HCT116 (cell line): ENCODE data around the gene BIK.

ENCODE experiments used
- CBX3 ChIP-seq: IDR thresholded peaks from 2 replicates; pipeline ENCODE4 v1.6.1; 2012; ENCODE audit warnings: low read depth
- CTCF ChIP-seq, 3 experiments: fragments of 200-600 bp in 1 of 3; sonication (generic) in 1 of 3; IDR thresholded peaks in 2 of 3; conservative IDR thresholded peaks in 1 of 3; 2 replicates each; pipeline ENCODE4 v1.5.1; 2012 to 2017; ENCODE audit warnings: low read depth in 2 of 3, low read length in 2 of 3, antibody characterized with exemption in 1 of 3, borderline replicate concordance in 1 of 3, control low read depth in 1 of 3, mild to moderate bottlenecking in 1 of 3, mixed read lengths in 1 of 3, mixed run types in 1 of 3, moderate library complexity in 1 of 3; ENCODE audit not compliant: insufficient read depth in 1 of 3
- ELF1 ChIP-seq: IDR thresholded peaks from 2 replicates; pipeline ENCODE4 v1.6.1; 2012; ENCODE audit warnings: low read depth, borderline replicate concordance
- EZH2 ChIP-seq: fragments of 200-600 bp; sonication (generic); IDR thresholded peaks from 2 replicates; pipeline ENCODE4 v1.6.1; 2017; ENCODE audit warnings: antibody characterized with exemption, mixed run types
- EZH2phosphoT487 ChIP-seq: fragments of 200-600 bp; IDR thresholded peaks from 2 replicates; pipeline ENCODE4 v1.6.1; 2018; ENCODE audit warnings: antibody characterized with exemption, borderline replicate concordance
- JUND ChIP-seq: IDR thresholded peaks from 2 replicates; pipeline ENCODE4 v1.6.1; 2012
- POLR2A ChIP-seq: IDR thresholded peaks from 2 replicates; pipeline ENCODE4 v1.7.0; 2011; ENCODE audit warnings: borderline replicate concordance; ENCODE audit not compliant: insufficient read depth, insufficient read length; ENCODE audit errors: extremely low read depth
- POLR2AphosphoS5 ChIP-seq: IDR thresholded peaks from 2 replicates; pipeline ENCODE4 v1.6.1; 2011; ENCODE audit warnings: mild to moderate bottlenecking, low read depth, low read length, moderate library complexity
- RAD21 ChIP-seq: IDR thresholded peaks from 2 replicates; pipeline ENCODE4 v1.6.1; 2012; ENCODE audit warnings: low read depth, mild to moderate bottlenecking
- SIN3A ChIP-seq: IDR thresholded peaks from 2 replicates; pipeline ENCODE4 v1.6.1; 2012; ENCODE audit warnings: low read depth
- SRF ChIP-seq: IDR thresholded peaks from 2 replicates; pipeline ENCODE4 v1.6.1; 2012; ENCODE audit warnings: low read depth
- YY1 ChIP-seq: IDR thresholded peaks from 2 replicates; pipeline ENCODE4 v1.6.1; 2011; ENCODE audit warnings: low read length, low read depth, moderate library complexity, mild to moderate bottlenecking; ENCODE audit not compliant: insufficient replicate concordance; ENCODE audit errors: extremely low read depth
- ZFX ChIP-seq: fragments of 450-650 bp; IDR thresholded peaks from 2 replicates; pipeline ENCODE4 v1.6.1; 2017
- TF ChIP-seq, protein P1 (sequence below): IDR thresholded peaks from 2 replicates; pipeline ENCODE4 v1.6.1; 2012; ENCODE audit warnings: low read depth

DNA sequence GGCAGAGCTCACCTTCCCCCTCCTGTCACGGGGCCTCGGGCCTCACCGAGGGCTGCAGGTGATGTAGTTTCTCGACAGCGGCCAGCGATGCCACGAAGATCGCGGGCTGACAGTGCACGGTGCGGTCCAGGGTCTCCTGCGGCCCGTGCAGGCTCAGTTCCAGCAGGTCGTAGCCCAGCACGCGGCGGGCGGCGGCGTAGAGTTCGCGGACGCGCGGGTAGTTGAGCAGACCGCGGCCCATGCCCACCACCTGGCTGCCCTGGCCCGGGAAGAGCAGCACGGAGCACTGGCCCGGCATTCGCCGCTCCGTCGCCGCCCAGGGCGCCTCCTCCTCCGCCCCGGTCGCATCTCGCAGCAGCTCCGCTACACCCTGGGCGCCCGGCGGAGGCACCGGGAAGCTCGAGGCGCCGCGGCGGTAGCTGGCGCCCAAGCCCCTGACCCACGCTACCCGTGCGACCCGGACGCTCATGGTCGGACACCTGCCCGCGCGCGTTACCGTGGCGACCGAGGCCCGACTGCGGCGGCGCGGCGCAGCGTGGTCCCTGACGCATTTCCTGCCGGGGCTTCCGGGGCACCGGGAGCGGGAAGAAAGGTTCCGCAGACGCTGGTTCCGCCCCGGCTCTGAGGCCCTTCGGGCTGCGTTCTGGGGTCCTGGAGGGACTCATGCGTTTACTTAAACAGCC lies 32.5 kb downstream of the BIK start, which contains the start of gene MCAT:
- TF ChIP-seq JUND (no peak), CBX3 (0 out of 2 replicates have a peak, but pooled peaks have one; percentile 85), EZH2 (no peak), CTCF (IDR thresholded peaks at IDR 0.05 in 2 of 3, conservative IDR thresholded peaks at IDR 0.05 in 1 of 3; ENCODE audit: borderline replicate concordance in 1 of 3, insufficient read depth in 1 of 3, low read depth in 2 of 3, low read length in 2 of 3) (no peak), YY1 (peak; percentile 74), ELF1 (no peak; the same call in 1 of the 2 replicates), SIN3A (peak; percentile 80), RAD21 (no peak), EZH2phosphoT487 (no peak), POLR2A (no peak), POLR2AphosphoS5 (peak; percentile 68), SRF (no peak), ZFX (peak; percentile 80; the same call in 1 of the 2 replicates)
- TF ChIP-seq, protein P1, sequence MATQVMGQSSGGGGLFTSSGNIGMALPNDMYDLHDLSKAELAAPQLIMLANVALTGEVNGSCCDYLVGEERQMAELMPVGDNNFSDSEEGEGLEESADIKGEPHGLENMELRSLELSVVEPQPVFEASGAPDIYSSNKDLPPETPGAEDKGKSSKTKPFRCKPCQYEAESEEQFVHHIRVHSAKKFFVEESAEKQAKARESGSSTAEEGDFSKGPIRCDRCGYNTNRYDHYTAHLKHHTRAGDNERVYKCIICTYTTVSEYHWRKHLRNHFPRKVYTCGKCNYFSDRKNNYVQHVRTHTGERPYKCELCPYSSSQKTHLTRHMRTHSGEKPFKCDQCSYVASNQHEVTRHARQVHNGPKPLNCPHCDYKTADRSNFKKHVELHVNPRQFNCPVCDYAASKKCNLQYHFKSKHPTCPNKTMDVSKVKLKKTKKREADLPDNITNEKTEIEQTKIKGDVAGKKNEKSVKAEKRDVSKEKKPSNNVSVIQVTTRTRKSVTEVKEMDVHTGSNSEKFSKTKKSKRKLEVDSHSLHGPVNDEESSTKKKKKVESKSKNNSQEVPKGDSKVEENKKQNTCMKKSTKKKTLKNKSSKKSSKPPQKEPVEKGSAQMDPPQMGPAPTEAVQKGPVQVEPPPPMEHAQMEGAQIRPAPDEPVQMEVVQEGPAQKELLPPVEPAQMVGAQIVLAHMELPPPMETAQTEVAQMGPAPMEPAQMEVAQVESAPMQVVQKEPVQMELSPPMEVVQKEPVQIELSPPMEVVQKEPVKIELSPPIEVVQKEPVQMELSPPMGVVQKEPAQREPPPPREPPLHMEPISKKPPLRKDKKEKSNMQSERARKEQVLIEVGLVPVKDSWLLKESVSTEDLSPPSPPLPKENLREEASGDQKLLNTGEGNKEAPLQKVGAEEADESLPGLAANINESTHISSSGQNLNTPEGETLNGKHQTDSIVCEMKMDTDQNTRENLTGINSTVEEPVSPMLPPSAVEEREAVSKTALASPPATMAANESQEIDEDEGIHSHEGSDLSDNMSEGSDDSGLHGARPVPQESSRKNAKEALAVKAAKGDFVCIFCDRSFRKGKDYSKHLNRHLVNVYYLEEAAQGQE, result no peak
